Panc1 (cell line): ENCODE measurements around the gene COL1A2. TPM values are rescaled to one million over a fixed set of nuclear protein-coding genes. Genes with fewer than 3 reads are reported as not detected.

Experiments used
- ATAC-seq: fragments of 200-7000 bp; cut with Tn5 transposase; 2 replicates; pipeline ENCODE4 v1.9.1; 2020; ENCODE audit warnings: mild to moderate bottlenecking, moderate library complexity
- BruUV-seq: library from RNA; stranded (reverse); fragments of 400-500 nt; replicated peaks from 2 replicates; lab custom pipeline; 2021; lab: Mats Ljungman, UMichigan
- CTCF ChIA-PET: fragments of 300-600 bp; sonication (Branson Sonifier 250); formaldehyde crosslinking; loops from one replicate; lab custom pipeline; 2022; ENCODE audit warnings: antibody characterized with exemption; lab: Charles Lee
- POLR2A ChIA-PET: fragments of 300-600 bp; sonication (Branson Sonifier 250); formaldehyde crosslinking; loops from one replicate; lab custom pipeline; 2022; ENCODE audit warnings: antibody characterized with exemption; lab: Charles Lee
- DNase-seq: peaks from one replicate; pipeline ENCODE4 v3.0.0-alpha.2; 2010; ENCODE audit warnings: low read depth, low spot score
- H3K27ac ChIP-seq: 2 replicates; pipeline ENCODE4 v1.5.1; 2011; ENCODE audit warnings: mild to moderate bottlenecking, low read length, inconsistent platforms
- H3K27me3 ChIP-seq: fragments of 200-500 bp; sonication (Bioruptor generic); 2 replicates; pipeline ENCODE4 v1.6.0; 2014; ENCODE audit warnings: low read length, inconsistent platforms; ENCODE audit not compliant: control insufficient read depth, insufficient read depth
- H3K36me3 ChIP-seq: fragments of 200-500 bp; sonication (Bioruptor generic); 2 replicates; pipeline ENCODE4 v1.5.1; 2014; ENCODE audit warnings: inconsistent platforms, mild to moderate bottlenecking, low read length, moderate library complexity; ENCODE audit not compliant: control insufficient read depth, insufficient read depth
- H3K4me1 ChIP-seq: 2 replicates; pipeline ENCODE4 v1.5.1; 2011; ENCODE audit warnings: inconsistent platforms, mild to moderate bottlenecking, low read length, moderate library complexity; ENCODE audit not compliant: control insufficient read depth, insufficient read depth
- H3K4me3 ChIP-seq, 2 experiments: 2 replicates each; pipeline ENCODE4 v1.5.1; 2011 to 2012; ENCODE audit warnings: low read depth in 2 of 2, low read length in 2 of 2, mild to moderate bottlenecking in 2 of 2, inconsistent platforms in 1 of 2, moderate library complexity in 1 of 2
- H3K9me3 ChIP-seq: fragments of 200-500 bp; sonication (Bioruptor generic); 2 replicates; pipeline ENCODE4 v1.5.1; 2014; ENCODE audit warnings: low read depth, mild to moderate bottlenecking, inconsistent platforms, low read length, moderate library complexity; ENCODE audit not compliant: control insufficient read depth, insufficient read depth
- CTCF ChIP-seq: fragments of 450-650 bp; IDR thresholded peaks from 2 replicates; pipeline ENCODE4 v1.5.1; 2017; ENCODE audit warnings: mild to moderate bottlenecking
- POLR2AphosphoS5 ChIP-seq: IDR thresholded peaks from 2 replicates; pipeline ENCODE4 v1.6.1; 2012; ENCODE audit warnings: mild to moderate bottlenecking, low read depth, low read length, moderate library complexity
- SIN3A ChIP-seq: IDR thresholded peaks from 2 replicates; pipeline ENCODE4 v1.6.1; 2012; ENCODE audit warnings: low read depth, mild to moderate bottlenecking, low read length, moderate library complexity, borderline replicate concordance; ENCODE audit not compliant: insufficient read depth
- TCF7L2 ChIP-seq: IDR thresholded peaks from 2 replicates; pipeline ENCODE4 v1.6.1; 2011; ENCODE audit warnings: mild to moderate bottlenecking, low read depth, low read length, inconsistent platforms
- in situ Hi-C: cut with HindIII; loops from 2 replicates; pipeline ENCODE4 v1.10.0; 2016; ENCODE audit warnings: low sequenced_read_pairs, low pct_unique_long_range_greater_than_20kb
- intact Hi-C: fragments of 100-400 bp; cut with micrococcal nuclease; formaldehyde crosslinking; loops from one replicate; pipeline ENCODE4 v1.10.0; 2022; ENCODE audit not compliant: unreplicated experiment
- total RNA-seq: library from RNA; stranded (reverse); gene quantifications from one replicate; pipeline ENCODE4 v1.2.1, GENCODE V29; 2021; ENCODE audit not compliant: unreplicated experiment
- TF ChIP-seq, protein P1 (sequence below), 2 experiments: IDR thresholded peaks; 2 replicates each; pipeline ENCODE4 v1.6.1; 2011 to 2012; ENCODE audit warnings: low read depth in 2 of 2, control low read depth in 1 of 2, low read length in 1 of 2, mild to moderate bottlenecking in 1 of 2, moderate library complexity in 1 of 2; ENCODE audit not compliant: insufficient read depth in 1 of 2

COL1A2 gene
- total RNA-seq, 1 experiment from 2014 or later = 1.3 TPM

DNA sequence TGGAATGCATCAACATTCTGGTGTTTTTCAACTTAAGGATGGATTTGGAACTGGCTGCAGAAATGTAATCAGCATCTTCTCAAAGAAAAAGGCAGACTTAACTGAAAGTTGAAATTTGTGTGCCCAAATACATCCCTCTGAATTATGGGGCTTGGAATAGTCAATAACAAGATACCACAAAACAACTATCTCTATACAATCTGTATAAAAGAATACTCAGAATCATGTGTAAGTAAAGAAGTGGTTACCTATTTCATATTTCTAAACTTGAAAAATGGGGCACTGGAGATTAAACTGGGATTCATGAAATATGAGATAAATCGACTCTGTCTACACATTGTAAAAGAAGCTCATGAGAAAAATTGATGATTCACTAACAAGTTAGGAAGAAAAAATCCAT lies 6.2 kb upstream of the COL1A2 start:
- BruUV-seq = no TSS peak
- ATAC-seq = no peak

GRCh38 chr7:94389381-94389780 lies 5.3 kb upstream of the COL1A2 start:
- CTCF ChIA-PET = no interaction called here

More for the DNA sequence above, 6.2 kb upstream of the COL1A2 start:
- Histone ChIP-seq H3K36me3 (no peaks in the 10 kb centered on the region), H3K9me3 (no peaks in the 10 kb centered on the region), H3K4me3 (no peak overlapping the region), H3K27me3 (no peaks in the 10 kb centered on the region), H3K27ac (no peak overlapping the region), H3K4me1 (no peaks in the 10 kb centered on the region)
- ChIA-PET POLR2A (no interaction called here), CTCF (no interaction called here)
- no peak for TF ChIP-seq SIN3A
- no peak for TF ChIP-seq TCF7L2
- TF ChIP-seq POLR2AphosphoS5 = no peak
- TF ChIP-seq, protein P1, sequence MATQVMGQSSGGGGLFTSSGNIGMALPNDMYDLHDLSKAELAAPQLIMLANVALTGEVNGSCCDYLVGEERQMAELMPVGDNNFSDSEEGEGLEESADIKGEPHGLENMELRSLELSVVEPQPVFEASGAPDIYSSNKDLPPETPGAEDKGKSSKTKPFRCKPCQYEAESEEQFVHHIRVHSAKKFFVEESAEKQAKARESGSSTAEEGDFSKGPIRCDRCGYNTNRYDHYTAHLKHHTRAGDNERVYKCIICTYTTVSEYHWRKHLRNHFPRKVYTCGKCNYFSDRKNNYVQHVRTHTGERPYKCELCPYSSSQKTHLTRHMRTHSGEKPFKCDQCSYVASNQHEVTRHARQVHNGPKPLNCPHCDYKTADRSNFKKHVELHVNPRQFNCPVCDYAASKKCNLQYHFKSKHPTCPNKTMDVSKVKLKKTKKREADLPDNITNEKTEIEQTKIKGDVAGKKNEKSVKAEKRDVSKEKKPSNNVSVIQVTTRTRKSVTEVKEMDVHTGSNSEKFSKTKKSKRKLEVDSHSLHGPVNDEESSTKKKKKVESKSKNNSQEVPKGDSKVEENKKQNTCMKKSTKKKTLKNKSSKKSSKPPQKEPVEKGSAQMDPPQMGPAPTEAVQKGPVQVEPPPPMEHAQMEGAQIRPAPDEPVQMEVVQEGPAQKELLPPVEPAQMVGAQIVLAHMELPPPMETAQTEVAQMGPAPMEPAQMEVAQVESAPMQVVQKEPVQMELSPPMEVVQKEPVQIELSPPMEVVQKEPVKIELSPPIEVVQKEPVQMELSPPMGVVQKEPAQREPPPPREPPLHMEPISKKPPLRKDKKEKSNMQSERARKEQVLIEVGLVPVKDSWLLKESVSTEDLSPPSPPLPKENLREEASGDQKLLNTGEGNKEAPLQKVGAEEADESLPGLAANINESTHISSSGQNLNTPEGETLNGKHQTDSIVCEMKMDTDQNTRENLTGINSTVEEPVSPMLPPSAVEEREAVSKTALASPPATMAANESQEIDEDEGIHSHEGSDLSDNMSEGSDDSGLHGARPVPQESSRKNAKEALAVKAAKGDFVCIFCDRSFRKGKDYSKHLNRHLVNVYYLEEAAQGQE (IDR thresholded peaks at IDR 0.05; ENCODE audit: insufficient read depth in 1 of 2, low read depth in 2 of 2, low read length in 1 of 2) = no peak
- TF ChIP-seq CTCF = no peak
- in situ Hi-C loops = no loop called here
- intact Hi-C loops = no loop called here
- DNase-seq = no peak

More at GRCh38 chr7:94389381-94389780, 5.3 kb upstream of the COL1A2 start:
- no peaks in the 10 kb centered on the region for H3K4me1 ChIP-seq
- H3K9me3 ChIP-seq = no peaks in the 10 kb centered on the region
- H3K27ac ChIP-seq = no peak overlapping the region
- intact Hi-C loops (no loop called here), in situ Hi-C loops (no loop called here)
- ATAC-seq = no peak
- POLR2A ChIA-PET = no interaction called here
- no peak for DNase-seq
- H3K4me3 ChIP-seq = no peak overlapping the region
- no peak for TF ChIP-seq SIN3A
- TF ChIP-seq, protein P1 (IDR thresholded peaks at IDR 0.05; ENCODE audit: insufficient read depth in 1 of 2, low read depth in 2 of 2, low read length in 1 of 2) = no peak
- no peak for TF ChIP-seq TCF7L2
- no peak for TF ChIP-seq POLR2AphosphoS5
- no peak for TF ChIP-seq CTCF
- H3K36me3 ChIP-seq = no peaks in the 10 kb centered on the region
- no peaks in the 10 kb centered on the region for H3K27me3 ChIP-seq
- no TSS peak for BruUV-seq
